Left renal cortex interstitium (tissue), 4 donors: ENCODE data around the gene LCN15. TPM values are rescaled to one million over a fixed set of nuclear protein-coding genes. Genes with fewer than 3 reads are reported as not detected.
"Not testable (repeated sequence)": the region's sequence is repeated elsewhere in the genome, so short reads cannot be mapped to it uniquely, and the experiment has no call there.

Experiments used
- DNase-seq, 4 donors: peaks; one replicate each; pipeline ENCODE4 v3.0.0-alpha.2; 2013; ENCODE audit warnings: low read depth in 4 of 4, low spot score in 2 of 4, missing footprints in 1 of 4
- polyA plus RNA-seq, 4 donors: library from polyadenylated mRNA; unstranded; fragments of 120-200 nt; gene quantifications; one replicate each; pipeline ENCODE4 v1.2.1, GENCODE V29; 2013; ENCODE audit not compliant: insufficient read length in 4 of 4

The LCN15 gene
- under 1 TPM; 0.07 to 0.17 (median 0.12) TPM for polyA plus RNA-seq

DNA sequence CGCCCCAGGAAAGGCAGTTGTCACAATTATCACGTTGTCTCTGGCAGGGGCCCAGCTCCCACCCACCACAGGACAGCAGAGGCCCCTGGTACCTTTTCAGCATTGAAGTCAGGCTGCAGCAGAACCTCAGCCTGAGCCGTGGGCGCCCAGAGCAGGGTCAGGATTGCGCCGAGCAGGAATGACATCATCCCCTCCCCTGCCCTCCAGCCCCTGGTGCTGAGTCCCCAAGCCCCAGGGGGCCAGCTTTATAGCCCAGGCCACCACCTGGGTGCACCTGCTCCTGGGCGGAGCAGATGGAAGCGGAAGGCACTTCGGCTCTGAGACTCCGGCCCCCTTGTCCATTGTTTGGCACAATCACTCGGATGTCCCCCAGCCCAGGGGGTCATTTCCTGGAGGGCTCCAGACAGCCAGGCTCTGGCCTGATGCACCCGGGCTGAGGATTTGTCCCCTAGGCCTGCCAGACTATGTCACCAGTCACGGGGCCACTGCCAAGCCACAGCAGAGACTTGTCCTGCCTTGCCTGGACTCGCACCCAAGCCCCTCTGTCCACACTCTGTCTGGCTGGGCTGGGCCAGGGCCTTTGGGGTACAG is at the start of gene LCN15:
Gene LCN15 (minus strand): TSS at position 218 of the 591 bp plus-strand sequence. CDS start 30 bp downstream, at position 188.
- no peak for DNase-seq

DNA sequence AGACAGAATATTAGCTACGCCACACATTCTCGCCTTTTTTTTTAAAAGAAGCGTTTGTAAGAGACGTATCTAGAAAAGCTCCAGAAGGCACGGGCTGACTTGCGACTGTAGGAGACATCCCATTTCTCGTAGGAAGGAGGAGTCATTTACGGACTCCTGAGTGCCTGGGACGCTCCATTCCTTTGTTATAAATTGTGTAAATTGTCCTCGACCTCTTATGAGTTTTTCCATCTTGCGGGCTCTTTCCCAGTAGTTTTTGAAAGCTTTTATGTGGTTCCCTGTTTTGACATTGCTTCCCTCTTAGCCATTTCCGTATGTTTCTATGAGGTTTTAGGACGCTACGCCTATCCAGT is 44.5 kb upstream of the LCN15 start:
- no peak for DNase-seq

DNA sequence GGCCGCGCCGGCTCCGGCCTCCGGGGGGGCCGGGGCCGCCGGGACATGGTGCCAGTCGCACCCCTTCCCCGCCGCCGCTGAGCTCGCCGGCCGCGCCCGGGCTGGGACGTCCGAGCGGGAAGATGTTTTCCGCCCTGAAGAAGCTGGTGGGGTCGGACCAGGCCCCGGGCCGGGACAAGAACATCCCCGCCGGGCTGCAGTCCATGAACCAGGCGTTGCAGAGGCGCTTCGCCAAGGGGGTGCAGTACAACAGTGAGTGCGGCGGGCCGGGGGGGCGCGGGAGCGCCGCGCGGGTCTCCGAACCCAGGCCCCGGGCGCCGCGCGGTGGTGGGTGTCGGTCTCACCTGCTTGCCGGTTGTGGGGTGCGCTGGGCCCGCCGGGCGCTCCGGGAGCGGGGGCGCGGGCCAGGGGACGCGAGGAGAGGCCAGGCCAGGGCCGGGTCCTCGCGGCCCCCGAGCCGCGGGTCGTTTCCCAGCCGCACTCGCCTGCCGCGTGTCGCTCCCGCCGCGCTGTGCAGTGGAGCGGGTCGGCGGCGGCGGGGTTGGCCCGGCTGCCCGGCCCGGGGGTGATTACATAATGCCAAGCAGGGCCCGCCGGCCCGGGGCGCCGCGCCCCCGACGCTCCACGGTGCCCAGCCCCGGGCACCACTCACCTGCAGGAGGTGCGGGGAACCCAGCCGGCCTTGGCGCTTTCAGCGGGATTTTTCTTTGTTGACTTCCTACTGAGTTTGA is 43.9 kb upstream of the LCN15 start:
- DNase-seq = no peak

- DNase-seq = no peak
Measured at GRCh38 chr9:136807281-136808074, 43.2 kb upstream of the LCN15 start, which contains the start of gene RABL6. TSS of gene RABL6 (plus strand) at chr9:136807948. CDS start at chr9:136808197, 249 bp downstream.

GRCh38 chr9:136806631-136807201 is 42.4 kb upstream of the LCN15 start:
- DNase-seq = no peak

DNA sequence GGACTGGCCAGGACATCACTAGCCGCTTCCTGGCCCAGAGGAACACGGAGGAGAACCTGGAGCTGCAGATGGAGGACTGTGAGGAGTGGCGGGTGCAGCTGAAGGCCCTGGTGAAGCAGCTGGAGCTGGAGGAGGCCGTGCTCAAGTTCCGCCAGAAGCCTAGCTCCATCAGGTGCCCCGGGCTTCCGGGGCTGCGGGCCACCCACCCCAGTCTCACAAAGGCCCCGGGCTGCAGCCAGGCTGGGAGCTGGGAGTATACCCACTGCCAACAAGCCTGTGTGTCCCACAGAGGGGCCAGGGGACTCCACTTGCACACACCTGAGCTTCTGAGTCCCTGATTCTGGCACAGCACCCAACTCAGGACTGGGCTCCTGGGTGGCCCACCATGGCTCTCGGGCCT is 41.7 kb upstream of the LCN15 start:
- no peak for DNase-seq

- no peak for DNase-seq
Measured at GRCh38 chr9:136805207-136805740, 41.0 kb upstream of the LCN15 start.

GRCh38 chr9:136804509-136805206 is 40.3 kb upstream of the LCN15 start:
- no peak for DNase-seq

DNA sequence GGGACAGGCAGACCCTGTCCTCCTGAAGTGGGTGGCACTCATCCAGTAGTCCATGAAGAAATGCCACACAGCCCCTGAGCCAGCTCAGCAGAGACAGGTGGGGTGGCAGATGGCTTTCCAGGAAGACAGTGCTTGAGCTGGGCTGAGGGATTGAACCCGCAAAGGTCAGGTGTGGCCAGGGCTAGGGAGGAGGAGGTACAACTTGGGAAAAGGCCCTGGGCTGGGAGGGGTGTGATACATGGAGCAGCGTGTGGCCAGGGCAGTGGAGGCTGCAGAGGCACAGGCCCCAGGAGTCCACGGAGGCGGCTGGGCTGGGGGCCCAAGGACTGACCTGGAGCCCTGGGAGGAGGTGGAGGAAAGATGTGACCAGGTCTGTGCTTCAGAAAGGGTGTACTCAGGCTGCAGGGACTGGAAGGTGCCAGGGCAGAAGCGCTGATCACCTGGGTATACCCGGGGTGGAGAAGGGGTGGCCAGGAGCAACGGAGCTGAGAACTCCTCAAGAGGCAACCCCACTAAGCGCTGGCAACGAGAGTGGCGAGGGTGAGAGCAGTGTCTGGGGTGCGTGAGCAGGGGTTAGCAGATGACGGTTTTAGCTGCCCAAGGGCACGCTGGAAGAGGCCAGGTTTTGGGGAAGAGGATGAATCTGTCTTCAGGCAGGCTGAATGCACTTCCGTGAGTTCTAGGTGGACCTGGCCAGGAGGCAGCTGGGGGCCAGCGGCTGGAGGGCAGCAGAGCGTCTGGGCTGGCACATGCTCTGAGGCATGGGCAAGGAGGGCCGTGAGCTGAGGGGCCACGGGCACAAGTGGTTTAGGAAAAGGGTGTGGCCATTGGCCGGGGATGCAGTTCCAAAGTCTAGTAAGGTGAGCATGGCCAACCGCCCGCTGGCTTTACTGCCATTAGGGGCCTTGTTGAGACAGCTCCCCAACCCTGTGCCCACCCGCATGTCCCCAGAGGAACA is 39.5 kb upstream of the LCN15 start:
- DNase-seq = no peak

GRCh38 chr9:136803009-136803550 is 38.8 kb upstream of the LCN15 start:
- DNase-seq = not testable (repeated sequence)

DNA sequence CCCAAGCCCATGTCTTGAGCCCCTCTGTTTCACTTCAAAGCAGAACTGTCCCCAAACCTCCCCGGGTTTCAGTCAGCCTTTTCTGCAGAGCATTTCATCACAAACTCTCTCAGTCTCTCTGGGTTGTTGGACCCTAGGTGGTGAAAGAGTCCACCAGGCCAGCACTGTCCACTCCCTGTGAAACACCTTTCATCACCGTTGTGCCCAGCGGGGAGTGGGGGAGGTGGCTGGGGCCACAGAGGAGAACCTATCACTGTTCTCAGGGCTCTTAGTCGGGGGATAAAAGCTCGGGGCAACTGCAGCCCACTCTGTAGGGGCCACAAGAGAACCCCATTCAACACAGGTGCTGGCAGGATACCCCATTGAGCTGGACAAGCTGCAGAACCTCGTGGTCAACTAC is 38.0 kb upstream of the LCN15 start:
- DNase-seq = no peak

DNA sequence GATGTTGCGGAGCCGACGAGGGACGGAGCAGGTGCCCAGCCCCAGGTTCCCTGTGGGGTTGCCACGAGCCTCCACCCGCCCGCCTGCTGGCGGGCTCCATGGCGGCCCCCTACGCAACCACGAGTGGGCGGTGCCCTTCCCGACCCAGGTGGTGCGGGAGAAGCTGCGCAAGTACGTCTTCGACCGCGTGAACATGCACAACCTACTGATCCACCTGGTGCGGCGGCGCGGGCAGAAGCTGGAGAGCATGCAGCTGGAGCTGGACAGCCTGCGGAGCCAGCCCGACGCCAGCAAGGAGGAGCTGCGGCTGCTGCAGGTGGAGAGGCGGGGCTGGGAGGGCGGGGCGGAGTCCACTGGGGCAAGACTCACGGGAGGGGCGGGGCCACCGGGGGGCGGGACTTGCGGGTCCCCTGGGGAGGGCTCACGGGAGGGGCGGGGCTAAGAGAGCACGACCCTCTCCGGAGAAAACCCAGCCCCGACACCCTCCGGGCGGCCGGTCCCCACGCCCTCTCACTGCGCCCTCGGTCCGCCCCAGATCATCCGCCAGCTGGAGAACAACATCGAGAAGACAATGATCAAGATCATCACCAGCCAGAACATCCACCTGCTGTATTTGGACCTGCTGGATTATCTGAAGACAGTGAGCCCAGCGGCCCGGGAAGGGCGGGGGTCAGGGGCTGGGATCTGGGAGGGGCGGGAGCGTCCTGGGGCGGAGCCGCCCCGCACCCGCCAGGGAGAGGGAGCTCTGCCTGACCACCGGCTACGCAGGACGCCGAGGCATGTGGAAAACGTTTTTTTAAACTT is 35.7 kb upstream of the LCN15 start:
- DNase-seq = peak in 1 of 4 donors; percentile 75

- DNase-seq = no peak
Measured at GRCh38 chr9:136799079-136799853, 34.9 kb upstream of the LCN15 start.

DNA sequence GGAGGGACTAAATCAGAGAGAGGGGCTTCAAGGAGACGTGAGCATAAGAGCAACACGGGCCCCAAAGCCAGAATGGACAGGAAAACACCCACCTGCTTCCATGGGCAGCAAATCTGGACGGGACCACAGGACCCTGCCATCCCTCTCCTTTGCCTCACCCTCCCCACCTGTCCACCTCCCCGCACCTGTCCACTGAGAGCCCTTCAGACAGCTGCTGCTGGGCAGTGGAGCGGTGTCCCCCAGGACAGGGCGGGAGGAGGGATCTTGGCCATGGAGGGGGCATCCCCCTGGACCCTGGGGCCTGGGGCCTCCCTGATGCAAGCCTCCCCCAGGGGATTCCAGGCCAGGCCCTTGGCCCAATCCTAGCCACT is 34.4 kb upstream of the LCN15 start:
- DNase-seq = no peak

DNA sequence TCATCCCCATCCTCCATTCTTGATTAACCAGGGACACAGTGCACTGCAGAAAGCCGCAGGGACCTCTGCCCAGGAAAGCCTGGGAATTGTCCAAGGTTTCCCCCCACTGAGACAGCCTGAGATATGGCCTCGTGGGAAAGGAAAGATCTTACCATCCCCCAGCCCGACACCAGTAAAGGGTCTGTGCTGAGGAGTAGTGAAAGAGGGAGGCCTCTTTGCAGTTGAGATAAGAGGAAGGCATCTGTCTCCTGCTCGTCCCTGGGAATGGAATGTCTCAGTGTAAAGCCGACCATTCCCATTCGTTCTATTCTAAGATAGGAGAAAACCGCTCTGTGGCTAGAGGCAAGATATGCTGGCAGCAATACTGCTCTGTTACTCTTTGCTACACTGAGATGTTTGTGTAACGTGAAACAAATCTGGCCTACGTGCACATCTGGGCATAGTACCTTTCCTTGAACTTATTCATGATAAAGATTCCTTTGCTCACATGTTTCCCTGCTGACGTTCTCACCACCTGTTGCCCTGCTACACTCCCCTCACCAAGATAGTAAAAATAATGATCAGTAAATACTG is 32.5 kb upstream of the LCN15 start:
- not testable (repeated sequence) for DNase-seq

GRCh38 chr9:136796238-136796774 is 32.0 kb upstream of the LCN15 start, which contains the start of gene CCDC183:
TSS of gene CCDC183 (plus strand) at chr9:136796338. CDS start at chr9:136796398, 60 bp downstream.
- no peak for DNase-seq

DNA sequence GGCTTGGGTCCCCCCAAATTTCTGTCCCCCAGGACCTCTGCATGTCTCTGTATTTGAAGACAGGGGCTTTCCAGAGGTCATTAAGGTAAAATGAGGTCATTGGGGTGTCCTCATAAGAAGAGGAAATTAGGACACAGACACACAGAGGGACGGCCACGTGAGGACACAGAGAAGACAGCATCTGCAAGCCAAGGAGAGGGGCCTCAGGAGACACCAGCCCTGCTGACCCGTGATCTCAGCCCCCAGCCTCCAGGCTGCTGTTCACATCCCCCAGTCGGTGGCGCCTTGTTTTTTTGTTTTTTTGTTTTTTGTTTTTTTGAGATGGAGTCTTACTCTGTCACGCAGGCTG is 30.7 kb upstream of the LCN15 start:
- DNase-seq = no peak
